ENCODE measurements around the gene RNF43.

Gene RNF43

GRCh38 chr17:58381124-58382035 lies 36.0 kb downstream of the RNF43 start:
- no peak for DNase-seq

GRCh38 chr17:58380207-58381123 lies 36.9 kb downstream of the RNF43 start:
- DNase-seq = no peak

GRCh38 chr17:58379511-58379824 lies 37.9 kb downstream of the RNF43 start:
- no peak for DNase-seq

- no peak for DNase-seq
These were observed 38.4 kb downstream of the RNF43 start for GRCh38 chr17:58378733-58379510.

GRCh38 chr17:58377661-58378060 lies 39.7 kb downstream of the RNF43 start:
- no peak for DNase-seq

GRCh38 chr17:58377093-58377601 lies 40.2 kb downstream of the RNF43 start:
- peak; percentile 40 to 69 (median 59) for DNase-seq

- DNase-seq = peak; percentile 64 to 82 (median 72)
These were observed 40.8 kb downstream of the RNF43 start for GRCh38 chr17:58376472-58377000.

- peak in 3 of 4 experiments; percentile 22 to 42 (median 37) for DNase-seq
These were observed 41.5 kb downstream of the RNF43 start for GRCh38 chr17:58375811-58376210.

- DNase-seq = peak; percentile 21 to 48 (median 30)
These were observed 42.1 kb downstream of the RNF43 start for GRCh38 chr17:58375256-58375655.

GRCh38 chr17:58373923-58374322 lies 43.4 kb downstream of the RNF43 start:
- no peak for DNase-seq

GRCh38 chr17:58373003-58373402 lies 44.3 kb downstream of the RNF43 start:
- DNase-seq = no peak

- no peak for DNase-seq
These were observed 45.9 kb downstream of the RNF43 start for GRCh38 chr17:58371300-58371950.

- no peak for DNase-seq
These were observed 46.6 kb downstream of the RNF43 start for GRCh38 chr17:58370716-58371115.

GRCh38 chr17:58370309-58370708 lies 47.0 kb downstream of the RNF43 start:
- DNase-seq = no peak

GRCh38 chr17:58369214-58370031 lies 47.9 kb downstream of the RNF43 start:
- no peak for DNase-seq

GRCh38 chr17:58368860-58369213 lies 48.5 kb downstream of the RNF43 start:
- DNase-seq = peak in 2 of 4 experiments; percentile 18 to 22

Measured in suppressor macrophage (primary cell).